K562 (cell line): Measurements from ENCODE around the gene CFAP20DC. TPM values are rescaled to one million over a fixed set of nuclear protein-coding genes. Genes with fewer than 3 reads are reported as not detected.

Source experiments
- ATAC-seq: fragments of 200-7000 bp; cut with Tn5 transposase; 3 replicates; pipeline ENCODE4 v1.9.1; 2020; ENCODE audit warnings: moderate library complexity
- BruUV-seq: library from RNA; stranded (reverse); fragments of 400-500 nt; replicated peaks from 2 replicates; lab custom pipeline; 2021; lab: Mats Ljungman, UMichigan
- CTCF ChIA-PET: fragments of 300-600 bp; formaldehyde crosslinking; extraction: SDS; loops from one replicate; lab custom pipeline; 2021; ENCODE audit warnings: low intra/inter-chr PET ratio; lab: Yijun Ruan, JAX
- POLR2A ChIA-PET: fragments of 300-600, 350-650 bp; sonication (Branson Sonifier 250); formaldehyde crosslinking; extraction: SDS; loops from one replicate; lab custom pipeline; 2021; ENCODE audit warnings: antibody characterized with exemption, inconsistent platforms; lab: Yijun Ruan, JAX
- DNase-seq, 4 experiments: peaks; one replicate each; pipeline versions ENCODE4 v3.0.0 to v3.0.0-alpha.2; 2011 to 2018; ENCODE audit warnings: low spot score in 3 of 4, mixed read lengths in 3 of 4; ENCODE audit errors: extremely low read depth in 1 of 4
- FAIRE-seq: peaks from 2 replicates; lab custom pipeline; 2011; peaks lifted over from hg19 to GRCh38; lab: Jason Lieb, UNC
- H2AFZ ChIP-seq: 2 replicates; pipeline ENCODE4 v1.6.0; 2011; ENCODE audit warnings: low read depth, low read length, control low read depth, inconsistent platforms
- H3K27ac ChIP-seq: fragments of 200-600 bp; 3 replicates; pipeline ENCODE4 v1.8.0; 2011; ENCODE audit warnings: low read depth, mild to moderate bottlenecking, control low read depth, inconsistent platforms, low read length, moderate library complexity, mixed read lengths; ENCODE audit errors: extremely low read depth
- H3K27me3 ChIP-seq, 2 experiments: fragments of 300-600 bp in 1 of 2; 2 replicates in 1 of 2; 3 replicates in 1 of 2; pipeline versions ENCODE4 v1.6.0 to v1.8.0; 2011; ENCODE audit warnings: inconsistent platforms in 2 of 2, low read length in 2 of 2, mild to moderate bottlenecking in 1 of 2, mixed read lengths in 1 of 2, moderate library complexity in 1 of 2; ENCODE audit not compliant: control insufficient read depth in 2 of 2, insufficient read depth in 2 of 2
- H3K36me3 ChIP-seq: fragments of 300-600 bp; 3 replicates; pipeline ENCODE4 v1.8.0; 2011; ENCODE audit warnings: mild to moderate bottlenecking, low read length, inconsistent platforms; ENCODE audit not compliant: control insufficient read depth, insufficient read depth
- H3K4me1 ChIP-seq, 2 experiments: fragments of 200-600 bp in 1 of 2; replicated peaks in 1 of 2; 2 replicates in 1 of 2; 3 replicates in 1 of 2; pipeline versions ENCODE4 v1.5.1 to v1.8.0; 2011; ENCODE audit warnings: inconsistent platforms in 2 of 2, low read length in 2 of 2, mild to moderate bottlenecking in 1 of 2, mixed read lengths in 1 of 2, moderate library complexity in 1 of 2; ENCODE audit not compliant: control insufficient read depth in 2 of 2, insufficient read depth in 2 of 2
- H3K4me2 ChIP-seq: 2 replicates; pipeline ENCODE4 v1.6.1; 2011; ENCODE audit warnings: low read length, control low read depth, inconsistent platforms, mixed read lengths; ENCODE audit not compliant: insufficient read depth
- H3K4me3 ChIP-seq: fragments of 200-600 bp; sonication (generic), shearing (Covaris generic); 2 replicates; pipeline ENCODE4 v1.5.1; 2016; ENCODE audit warnings: control low read depth, inconsistent platforms
- H3K79me2 ChIP-seq: fragments of 200-600 bp; 3 replicates; pipeline ENCODE4 v1.8.0; 2011; ENCODE audit warnings: low read length, inconsistent platforms; ENCODE audit not compliant: control insufficient read depth, insufficient read depth
- H3K9ac ChIP-seq, 2 experiments: 2 replicates each; pipeline versions ENCODE4 v1.6.0 to v1.6.1; 2011; ENCODE audit warnings: low read depth in 2 of 2, low read length in 2 of 2, control low read depth in 1 of 2, inconsistent platforms in 1 of 2, mild to moderate bottlenecking in 1 of 2, mixed read lengths in 1 of 2; ENCODE audit not compliant: insufficient read depth in 1 of 2
- H3K9me1 ChIP-seq: one replicate; pipeline ENCODE4 v1.6.0; 2011; ENCODE audit warnings: inconsistent platforms, mild to moderate bottlenecking, low read length, moderate library complexity; ENCODE audit not compliant: control insufficient read depth, insufficient read depth
- H3K9me3 ChIP-seq: replicated peaks from 2 replicates; pipeline ENCODE4 v1.5.1; 2011; ENCODE audit warnings: low read depth, low read length, inconsistent platforms; ENCODE audit not compliant: control insufficient read depth, insufficient read depth
- H4K20me1 ChIP-seq: replicated peaks from 2 replicates; pipeline ENCODE4 v1.6.1; 2011; ENCODE audit warnings: low read length, inconsistent platforms, mixed read lengths; ENCODE audit not compliant: control insufficient read depth, insufficient read depth
- C11orf30 ChIP-seq: fragments of 450-650 bp; IDR thresholded peaks from 2 replicates; pipeline ENCODE4 v1.6.1; 2016; ENCODE audit warnings: low read depth, mild to moderate bottlenecking
- DEAF1 ChIP-seq: fragments of 450-650 bp; formaldehyde crosslinking; IDR thresholded peaks from 2 replicates; pipeline ENCODE4 v1.4.0; 2020; ENCODE audit warnings: mild to moderate bottlenecking, moderate library complexity
- GATA2 ChIP-seq: sonication (generic); formaldehyde crosslinking; IDR thresholded peaks from 2 replicates; pipeline ENCODE4 v1.4.0; 2020; ENCODE audit warnings: mild to moderate bottlenecking, missing genetic modification reagents
- GTF3C2 ChIP-seq: IDR thresholded peaks from 3 replicates; pipeline ENCODE4 v1.6.1; 2011; ENCODE audit warnings: borderline replicate concordance, mild to moderate bottlenecking, moderate library complexity; ENCODE audit not compliant: insufficient read length; ENCODE audit errors: extremely low read depth
- MAFF ChIP-seq: IDR thresholded peaks from 2 replicates; pipeline ENCODE4 v1.6.1; 2012; ENCODE audit warnings: low read length, improper control_type of control experiment
- MAFG ChIP-seq: fragments of 450-650 bp; conservative IDR thresholded peaks from 2 replicates; pipeline ENCODE4 v1.6.1; 2016; ENCODE audit warnings: missing genetic modification characterization, missing compliant biosample characterization
- MAFK ChIP-seq: IDR thresholded peaks from 2 replicates; pipeline ENCODE4 v1.6.1; 2011; ENCODE audit warnings: low read length, improper control_type of control experiment
- SP2 ChIP-seq: IDR thresholded peaks from 2 replicates; pipeline ENCODE4 v1.6.1; 2011; ENCODE audit warnings: mild to moderate bottlenecking, low read depth, low read length, moderate library complexity; ENCODE audit not compliant: poor library complexity, severe bottlenecking; ENCODE audit errors: extremely low read depth
- TEAD4 ChIP-seq, 2 experiments: sonication (generic) in 1 of 2; formaldehyde crosslinking in 1 of 2; IDR thresholded peaks; 2 replicates each; pipeline versions ENCODE4 v1.6.1 to v1.8.0; 2012 to 2022; ENCODE audit warnings: borderline replicate concordance in 1 of 2, inconsistent platforms in 1 of 2, low read length in 1 of 2, mild to moderate bottlenecking in 1 of 2, missing genetic modification reagents in 1 of 2
- ZNF316 ChIP-seq: fragments of 450-650 bp; IDR thresholded peaks from 2 replicates; pipeline ENCODE4 v1.6.1; 2016
- ZNF778 ChIP-seq: fragments of 450-650 bp; formaldehyde crosslinking; IDR thresholded peaks from 2 replicates; pipeline ENCODE4 v1.4.0; 2020; ENCODE audit warnings: mild to moderate bottlenecking, moderate library complexity
- WGBS: fragments of 100-300 bp; shearing (Covaris generic); methylation state at CpG from one replicate; pipeline ENCODE4 v1.1.6; 2016; ENCODE audit warnings: low coverage, mixed read lengths; ENCODE audit not compliant: insufficient coverage; ENCODE audit errors: missing lambda C conversion rate; 5-methylcytosine and 5-hydroxymethylcytosine counted together
- in situ Hi-C: fragments of 300-500 bp; cut with MboI; formaldehyde crosslinking; loops from 4 replicates; pipeline ENCODE4 v1.15.0; 2018; ENCODE audit warnings: inconsistent platforms, mixed read lengths
- intact Hi-C: fragments of 100-400 bp; cut with micrococcal nuclease; formaldehyde crosslinking; loops from 2 replicates; pipeline ENCODE4 v1.14.2; 2022
- polyA plus RNA-seq, 8 experiments: library from polyadenylated mRNA; depleted of rRNA in 4 of 8; stranded (reverse) in 5 of 8; unstranded in 3 of 8; fragments of >200 nt; fragmentation: Nextera tagmentation in 2 of 8; fragmentation: Illumina TruSeq in 1 of 8; extraction: Ambion mirVana in 2 of 8; extraction: Trizol in 1 of 8; gene quantifications; 2 replicates each; pipeline versions ENCODE4 v1.2.1 to v1.2.3, GENCODE V29; 2011 to 2014; ENCODE audit warnings: inconsistent platforms in 1 of 8, missing spikeins in 1 of 8
- total RNA-seq, 7 experiments: library from RNA; depleted of rRNA in 6 of 7; stranded (reverse); fragments of >200 nt in 6 of 7; fragmentation: Illumina TruSeq in 2 of 7; extraction: Trizol in 2 of 7; gene quantifications; 2 replicates each; pipeline versions ENCODE4 v1.2.1 to v1.2.3, GENCODE V29; 2011 to 2021; ENCODE audit warnings: low replicate concordance in 1 of 7

CFAP20DC gene
- total and polyA plus RNA-seq, 9 of the 15 experiments (the other 6 are each of a cell fraction or from before 2014, with no cell fraction given): 1.6 to 5.9 (median 4.6) TPM

- peak overlapping the region; percentile 87 for H3K4me2 ChIP-seq
- BruUV-seq: no TSS peak
- H3K9me1 ChIP-seq: no peaks in the 10 kb centered on the region
- DNase-seq (no peak), FAIRE-seq (no peak), ATAC-seq (peak; percentile 48; the same call in 2 of the 3 replicates)
- peaks cover 69% of the 10 kb centered on the region for H3K79me2 ChIP-seq
- peak overlapping the region; percentile 60 for H3K27ac ChIP-seq
- H3K36me3 ChIP-seq: peaks cover 5% of the 10 kb centered on the region; the same call in 1 of the 3 replicates
- intact Hi-C loops: no loop called here
- H3K27me3 ChIP-seq: no peaks in the 10 kb centered on the region
- ChIA-PET CTCF (no interaction called here), POLR2A (interaction anchor here (0.6 to 2.6 kb wide), 2 partner anchors 11 to 12 kb away, joined by 3 to 9 read pairs; no protein-coding TSS in a partner anchor)
- WGBS: 11% methylated on average over 1 of the region's 1 CpG
- H3K4me3 ChIP-seq: peak overlapping the region; percentile 44
- no peaks in the 10 kb centered on the region for H3K9me3 ChIP-seq
- no peaks in the 10 kb centered on the region for H4K20me1 ChIP-seq
- peak overlapping the region in 1 of 2 experiments; percentile 83; a peak in 2 of 4 replicates for H3K9ac ChIP-seq
- TF ChIP-seq SP2: no peak
- peak; percentile 72 for TF ChIP-seq MAFF
- TF ChIP-seq ZNF316: peak; percentile 89
- peak; percentile 48; the same call in 1 of the 2 replicates for TF ChIP-seq MAFK
- TF ChIP-seq C11orf30: peak; percentile 83
- TF ChIP-seq MAFG (tag): peak; percentile 72
- peaks cover 0 to 21% of the 10 kb centered on the region in 2 experiments; a peak in 3 of 5 replicates for H3K4me1 ChIP-seq
- in situ Hi-C loops: no loop called here
- H2AFZ ChIP-seq: no peak overlapping the region
These were observed 209.9 kb downstream of the CFAP20DC start for GRCh38 chr3:58839964-58840363.

GRCh38 chr3:58839187-58839586, 210.6 kb downstream of the CFAP20DC start:
- Histone ChIP-seq H4K20me1 (no peaks in the 10 kb centered on the region), H2AFZ (no peak overlapping the region), H3K9ac (peak overlapping the region in 1 of 2 experiments; percentile 83; a peak in 1 of 4 replicates), H3K4me3 (peak overlapping the region; percentile 44; the same call in 1 of the 2 replicates), H3K4me2 (peak overlapping the region; percentile 87), H3K9me3 (no peaks in the 10 kb centered on the region), H3K4me1 (peaks cover 0 to 21% of the 10 kb centered on the region in 2 experiments; a peak in 3 of 5 replicates), H3K27me3 (no peaks in the 10 kb centered on the region), H3K9me1 (no peaks in the 10 kb centered on the region), H3K27ac (peak overlapping the region; percentile 47), H3K36me3 (peaks cover 7% of the 10 kb centered on the region; the same call in 1 of the 3 replicates), H3K79me2 (peaks cover 73% of the 10 kb centered on the region)
- FAIRE-seq: peak; percentile 48
- ATAC-seq: peak; percentile 62
- in situ Hi-C loops: no loop called here
- CTCF ChIA-PET: no interaction called here
- BruUV-seq: no TSS peak
- POLR2A ChIA-PET: interaction anchor here (0.6 to 2.6 kb wide), 2 partner anchors 10 to 13 kb away, joined by 3 to 9 read pairs; no protein-coding TSS in a partner anchor
- intact Hi-C loops: no loop called here
- peak; percentile 6 to 61 (median 12) for DNase-seq
- TF ChIP-seq GATA2 (CRISPR knock-in tag) (0 out of 2 replicates have a peak, but pooled peaks have one; percentile 57), ZNF778 (CRISPR knock-in tag) (no peak), TEAD4 (IDR thresholded peaks at IDR 0.05; ENCODE audit: low read length) (peak; percentile 84), TEAD4 (CRISPR knock-in tag; IDR thresholded peaks at IDR 0.05; ENCODE audit: borderline replicate concordance) (no peak), GTF3C2 (no peak), DEAF1 (no peak)
